HepG2 (cell line): ENCODE measurements around the gene BANP. TPM values are rescaled to one million over a fixed set of nuclear protein-coding genes. Genes with fewer than 3 reads are reported as not detected.
A peak's percentile ranks its signal among the peaks of the same experiment; 100 is the strongest.

Source experiments
- CBFB ChIP-seq: sonication (generic); formaldehyde crosslinking; IDR thresholded peaks from 2 replicates; pipeline ENCODE4 v1.4.0; 2020; ENCODE audit warnings: missing genetic modification reagents
- DNMT1 ChIP-seq: sonication (generic); formaldehyde crosslinking; IDR thresholded peaks from 2 replicates; pipeline ENCODE4 v1.5.1; 2020; ENCODE audit warnings: mild to moderate bottlenecking, missing genetic modification reagents
- ELF4 ChIP-seq: sonication (generic); formaldehyde crosslinking; IDR thresholded peaks from 2 replicates; pipeline ENCODE4 v1.5.0; 2020; ENCODE audit warnings: missing genetic modification reagents, mild to moderate bottlenecking, moderate library complexity, borderline replicate concordance
- FIP1L1 ChIP-seq: fragments of 200-400 bp; formaldehyde crosslinking; IDR thresholded peaks from 2 replicates; pipeline ENCODE4 v1.6.1; 2018; ENCODE audit warnings: low read depth, mild to moderate bottlenecking, low read length, moderate library complexity, borderline replicate concordance; ENCODE audit not compliant: insufficient read depth
- GZF1 ChIP-seq: sonication (generic); formaldehyde crosslinking; IDR thresholded peaks from 2 replicates; pipeline ENCODE4 v1.5.1; 2020; ENCODE audit warnings: mild to moderate bottlenecking, missing genetic modification reagents
- IRF2 ChIP-seq: IDR thresholded peaks from 2 replicates; pipeline ENCODE4 v1.6.1; 2018; ENCODE audit warnings: missing genetic modification reagents, missing compliant biosample characterization
- ONECUT2 ChIP-seq: sonication (generic); formaldehyde crosslinking; IDR thresholded peaks from 2 replicates; pipeline ENCODE4 v1.4.0; 2020; ENCODE audit warnings: missing genetic modification reagents
- POLR2A ChIP-seq, 2 experiments: IDR thresholded peaks; 2 replicates each; pipeline ENCODE4 v1.6.1; 2011; ENCODE audit warnings: low read depth in 2 of 2, low read length in 2 of 2, mild to moderate bottlenecking in 1 of 2, moderate library complexity in 1 of 2; ENCODE audit not compliant: insufficient read depth in 1 of 2
- SETDB1 ChIP-seq: sonication (generic); formaldehyde crosslinking; IDR thresholded peaks from 2 replicates; pipeline ENCODE4 v1.5.1; 2020; ENCODE audit warnings: missing genetic modification reagents, mild to moderate bottlenecking, borderline replicate concordance
- ZMAT3 ChIP-seq: sonication (generic); formaldehyde crosslinking; conservative IDR thresholded peaks from 2 replicates; pipeline ENCODE4 v1.7.0; 2021; ENCODE audit warnings: missing genetic modification reagents
- ZNF235 ChIP-seq: sonication (generic); formaldehyde crosslinking; IDR thresholded peaks from 2 replicates; pipeline ENCODE4 v1.8.1; 2023; ENCODE audit warnings: mild to moderate bottlenecking, missing genetic modification reagents, borderline replicate concordance
- ZNF501 ChIP-seq: sonication (generic); formaldehyde crosslinking; IDR thresholded peaks from 2 replicates; pipeline ENCODE4 v1.5.1; 2020; ENCODE audit warnings: mild to moderate bottlenecking, moderate library complexity, missing genetic modification reagents
- ZNF547 ChIP-seq: sonication (generic); formaldehyde crosslinking; IDR thresholded peaks from 2 replicates; pipeline ENCODE4 v1.5.1; 2020; ENCODE audit warnings: mild to moderate bottlenecking, missing genetic modification reagents
- ZNF570 ChIP-seq: sonication (generic); formaldehyde crosslinking; IDR thresholded peaks from 2 replicates; pipeline ENCODE4 v1.4.0; 2020; ENCODE audit warnings: mild to moderate bottlenecking, missing genetic modification reagents, borderline replicate concordance
- ZSCAN9 ChIP-seq: IDR thresholded peaks from 2 replicates; pipeline ENCODE4 v1.6.1; 2016; ENCODE audit warnings: borderline replicate concordance
- ZZZ3 ChIP-seq: sonication (generic); formaldehyde crosslinking; IDR thresholded peaks from 2 replicates; pipeline ENCODE4 v1.4.0; 2020; ENCODE audit warnings: missing genetic modification reagents, mild to moderate bottlenecking, borderline replicate concordance
- polyA plus RNA-seq, 8 experiments: library from polyadenylated mRNA; depleted of rRNA in 3 of 8; stranded (reverse) in 7 of 8; unstranded in 1 of 8; fragments of >200 nt; fragmentation: Illumina TruSeq in 4 of 8; extraction: Trizol in 4 of 8; gene quantifications; 2 replicates each; pipeline versions ENCODE4 v1.2.1 to v1.2.3, GENCODE V29; 2011 to 2016; ENCODE audit warnings: low read depth in 4 of 8, missing spikeins in 1 of 8, mixed read lengths in 1 of 8; ENCODE audit not compliant: insufficient read depth in 1 of 8
- total RNA-seq, 5 experiments: library from RNA; depleted of rRNA; stranded (reverse); fragments of >200 nt; fragmentation: Illumina TruSeq; extraction: Trizol; gene quantifications; 2 replicates each; pipeline ENCODE4 v1.2.3, GENCODE V29; 2016; ENCODE audit warnings: low read depth in 1 of 5
- TF ChIP-seq, protein P1 (sequence below): sonication (generic); formaldehyde crosslinking; IDR thresholded peaks from 2 replicates; pipeline ENCODE4 v1.5.0; 2020; ENCODE audit warnings: mild to moderate bottlenecking, missing genetic modification reagents, borderline replicate concordance
- TF ChIP-seq, protein P2 (sequence below): sonication (generic); formaldehyde crosslinking; IDR thresholded peaks from 2 replicates; pipeline ENCODE4 v1.4.0; 2020; ENCODE audit warnings: mild to moderate bottlenecking, missing genetic modification reagents
- TF ChIP-seq, protein P3 (sequence below): sonication (generic); formaldehyde crosslinking; IDR thresholded peaks from 2 replicates; pipeline ENCODE4 v1.8.0; 2022; ENCODE audit warnings: mild to moderate bottlenecking, missing genetic modification reagents, moderate library complexity
- TF ChIP-seq, protein P4 (sequence below): sonication (generic); formaldehyde crosslinking; IDR thresholded peaks from 2 replicates; pipeline ENCODE4 v1.5.0; 2020; ENCODE audit warnings: missing genetic modification reagents, mild to moderate bottlenecking, borderline replicate concordance
- TF ChIP-seq, protein P5 (sequence below): sonication (generic); formaldehyde crosslinking; IDR thresholded peaks from 2 replicates; pipeline ENCODE4 v1.4.0; 2020; ENCODE audit warnings: mild to moderate bottlenecking, missing genetic modification reagents

BANP gene
- total and polyA plus RNA-seq, 2 of the 13 experiments (the other 11 are each of a cell fraction or from before 2014, with no cell fraction given): 20.2 to 23.8 TPM

DNA sequence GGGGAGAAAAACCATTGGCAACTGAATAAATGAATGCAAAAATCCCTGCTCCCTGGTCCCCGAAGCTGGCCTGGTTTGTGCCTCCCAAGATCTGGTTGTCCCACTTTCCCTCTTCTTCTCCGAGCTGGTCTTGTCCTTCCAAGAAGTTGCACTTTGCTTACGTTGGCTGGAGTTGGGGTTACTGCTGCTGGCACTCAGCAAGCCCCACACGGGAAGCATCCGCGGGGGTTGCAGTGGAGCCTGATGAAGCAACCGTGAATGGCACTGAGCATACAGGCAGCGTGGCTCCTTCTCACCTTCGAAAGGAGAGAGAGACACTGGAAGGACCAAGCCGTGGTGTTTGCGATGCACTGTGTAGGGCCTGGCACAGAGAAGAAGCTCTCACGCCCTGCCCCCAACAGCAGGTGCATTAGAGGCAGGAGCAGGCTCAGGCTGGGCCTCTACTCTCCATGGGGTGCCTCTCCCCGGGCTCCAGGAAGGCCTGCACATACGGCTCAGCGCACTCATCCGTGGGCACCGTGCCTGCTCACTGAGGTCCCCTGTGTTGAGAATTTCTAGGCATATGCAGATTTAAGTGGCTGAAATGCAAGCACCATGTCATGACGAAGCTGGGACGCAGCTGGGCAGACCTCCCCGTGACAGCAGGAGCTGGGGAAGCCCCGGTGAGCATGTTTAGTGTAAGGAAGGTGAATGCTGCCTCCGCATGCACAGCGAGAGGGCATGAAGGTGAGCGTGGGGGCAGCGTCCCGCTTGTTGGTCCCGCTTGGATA is 27.0 kb upstream of the BANP start (continued):
- TF ChIP-seq, protein P1, sequence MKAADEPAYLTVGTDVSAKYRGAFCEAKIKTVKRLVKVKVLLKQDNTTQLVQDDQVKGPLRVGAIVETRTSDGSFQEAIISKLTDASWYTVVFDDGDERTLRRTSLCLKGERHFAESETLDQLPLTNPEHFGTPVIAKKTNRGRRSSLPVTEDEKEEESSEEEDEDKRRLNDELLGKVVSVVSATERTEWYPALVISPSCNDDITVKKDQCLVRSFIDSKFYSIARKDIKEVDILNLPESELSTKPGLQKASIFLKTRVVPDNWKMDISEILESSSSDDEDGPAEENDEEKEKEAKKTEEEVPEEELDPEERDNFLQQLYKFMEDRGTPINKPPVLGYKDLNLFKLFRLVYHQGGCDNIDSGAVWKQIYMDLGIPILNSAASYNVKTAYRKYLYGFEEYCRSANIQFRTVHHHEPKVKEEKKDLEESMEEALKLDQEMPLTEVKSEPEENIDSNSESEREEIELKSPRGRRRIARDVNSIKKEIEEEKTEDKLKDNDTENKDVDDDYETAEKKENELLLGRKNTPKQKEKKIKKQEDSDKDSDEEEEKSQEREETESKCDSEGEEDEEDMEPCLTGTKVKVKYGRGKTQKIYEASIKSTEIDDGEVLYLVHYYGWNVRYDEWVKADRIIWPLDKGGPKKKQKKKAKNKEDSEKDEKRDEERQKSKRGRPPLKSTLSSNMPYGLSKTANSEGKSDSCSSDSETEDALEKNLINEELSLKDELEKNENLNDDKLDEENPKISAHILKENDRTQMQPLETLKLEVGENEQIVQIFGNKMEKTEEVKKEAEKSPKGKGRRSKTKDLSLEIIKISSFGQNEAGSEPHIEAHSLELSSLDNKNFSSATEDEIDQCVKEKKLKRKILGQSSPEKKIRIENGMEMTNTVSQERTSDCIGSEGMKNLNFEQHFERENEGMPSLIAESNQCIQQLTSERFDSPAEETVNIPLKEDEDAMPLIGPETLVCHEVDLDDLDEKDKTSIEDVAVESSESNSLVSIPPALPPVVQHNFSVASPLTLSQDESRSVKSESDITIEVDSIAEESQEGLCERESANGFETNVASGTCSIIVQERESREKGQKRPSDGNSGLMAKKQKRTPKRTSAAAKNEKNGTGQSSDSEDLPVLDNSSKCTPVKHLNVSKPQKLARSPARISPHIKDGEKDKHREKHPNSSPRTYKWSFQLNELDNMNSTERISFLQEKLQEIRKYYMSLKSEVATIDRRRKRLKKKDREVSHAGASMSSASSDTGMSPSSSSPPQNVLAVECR (CRISPR knock-in tag): no peak
- TF ChIP-seq POLR2A (IDR thresholded peaks at IDR 0.05; ENCODE audit: insufficient read depth in 1 of 2, low read depth in 2 of 2, low read length in 2 of 2) (0 out of 4 replicates have a peak, but pooled peaks of 1 of the 2 experiments have one; percentile 31), ZSCAN9 (CRISPR knock-in tag) (no peak), ELF4 (CRISPR knock-in tag) (no peak), ZNF501 (no peak), ZNF235 (CRISPR knock-in tag) (no peak), ZNF570 (CRISPR knock-in tag) (no peak), CBFB (CRISPR knock-in tag) (no peak), ONECUT2 (CRISPR knock-in tag) (no peak), GZF1 (CRISPR knock-in tag) (no peak), IRF2 (CRISPR knock-in tag) (no peak), SETDB1 (no peak), FIP1L1 (no peak), DNMT1 (CRISPR knock-in tag) (no peak), ZZZ3 (CRISPR knock-in tag) (no peak), ZNF547 (CRISPR knock-in tag) (no peak), ZMAT3 (CRISPR knock-in tag) (no peak)
- TF ChIP-seq, protein P2, sequence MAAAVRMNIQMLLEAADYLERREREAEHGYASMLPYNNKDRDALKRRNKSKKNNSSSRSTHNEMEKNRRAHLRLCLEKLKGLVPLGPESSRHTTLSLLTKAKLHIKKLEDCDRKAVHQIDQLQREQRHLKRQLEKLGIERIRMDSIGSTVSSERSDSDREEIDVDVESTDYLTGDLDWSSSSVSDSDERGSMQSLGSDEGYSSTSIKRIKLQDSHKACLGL (CRISPR knock-in tag): no peak
- TF ChIP-seq, protein P3, sequence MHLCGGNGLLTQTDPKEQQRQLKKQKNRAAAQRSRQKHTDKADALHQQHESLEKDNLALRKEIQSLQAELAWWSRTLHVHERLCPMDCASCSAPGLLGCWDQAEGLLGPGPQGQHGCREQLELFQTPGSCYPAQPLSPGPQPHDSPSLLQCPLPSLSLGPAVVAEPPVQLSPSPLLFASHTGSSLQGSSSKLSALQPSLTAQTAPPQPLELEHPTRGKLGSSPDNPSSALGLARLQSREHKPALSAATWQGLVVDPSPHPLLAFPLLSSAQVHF: no peak
- TF ChIP-seq, protein P4, sequence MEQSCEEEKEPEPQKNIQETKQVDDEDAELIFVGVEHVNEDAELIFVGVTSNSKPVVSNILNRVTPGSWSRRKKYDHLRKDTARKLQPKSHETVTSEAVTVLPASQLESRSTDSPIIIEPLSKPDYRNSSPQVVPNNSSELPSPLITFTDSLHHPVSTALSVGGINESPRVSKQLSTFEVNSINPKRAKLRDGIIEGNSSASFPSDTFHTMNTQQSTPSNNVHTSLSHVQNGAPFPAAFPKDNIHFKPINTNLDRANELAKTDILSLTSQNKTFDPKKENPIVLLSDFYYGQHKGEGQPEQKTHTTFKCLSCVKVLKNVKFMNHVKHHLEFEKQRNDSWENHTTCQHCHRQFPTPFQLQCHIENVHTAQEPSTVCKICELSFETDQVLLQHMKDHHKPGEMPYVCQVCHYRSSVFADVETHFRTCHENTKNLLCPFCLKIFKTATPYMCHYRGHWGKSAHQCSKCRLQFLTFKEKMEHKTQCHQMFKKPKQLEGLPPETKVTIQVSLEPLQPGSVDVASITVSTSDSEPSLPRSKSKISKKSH: peak; percentile 56; the same call in 1 of the 2 replicates
- TF ChIP-seq, protein P5, sequence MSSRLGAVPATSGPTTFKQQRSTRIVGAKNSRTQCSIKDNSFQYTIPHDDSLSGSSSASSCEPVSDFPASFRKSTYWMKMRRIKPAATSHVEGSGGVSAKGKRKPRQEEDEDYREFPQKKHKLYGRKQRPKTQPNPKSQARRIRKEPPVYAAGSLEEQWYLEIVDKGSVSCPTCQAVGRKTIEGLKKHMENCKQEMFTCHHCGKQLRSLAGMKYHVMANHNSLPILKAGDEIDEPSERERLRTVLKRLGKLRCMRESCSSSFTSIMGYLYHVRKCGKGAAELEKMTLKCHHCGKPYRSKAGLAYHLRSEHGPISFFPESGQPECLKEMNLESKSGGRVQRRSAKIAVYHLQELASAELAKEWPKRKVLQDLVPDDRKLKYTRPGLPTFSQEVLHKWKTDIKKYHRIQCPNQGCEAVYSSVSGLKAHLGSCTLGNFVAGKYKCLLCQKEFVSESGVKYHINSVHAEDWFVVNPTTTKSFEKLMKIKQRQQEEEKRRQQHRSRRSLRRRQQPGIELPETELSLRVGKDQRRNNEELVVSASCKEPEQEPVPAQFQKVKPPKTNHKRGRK (CRISPR knock-in tag): no peak
